NCI-H2196 treated with DMSO at 0.1 percent for 48 hours (cell line): ENCODE results near the gene ARTN.

Source experiments
- DNase-seq: peaks from one replicate; lab custom pipeline; 2025; ENCODE audit not compliant: unreplicated experiment; lab: John Stamatoyannopoulos, UW

Gene ARTN

GRCh38 chr1:43970502-43970901 lies 36.9 kb downstream of the ARTN start:
- no peak for DNase-seq

DNA sequence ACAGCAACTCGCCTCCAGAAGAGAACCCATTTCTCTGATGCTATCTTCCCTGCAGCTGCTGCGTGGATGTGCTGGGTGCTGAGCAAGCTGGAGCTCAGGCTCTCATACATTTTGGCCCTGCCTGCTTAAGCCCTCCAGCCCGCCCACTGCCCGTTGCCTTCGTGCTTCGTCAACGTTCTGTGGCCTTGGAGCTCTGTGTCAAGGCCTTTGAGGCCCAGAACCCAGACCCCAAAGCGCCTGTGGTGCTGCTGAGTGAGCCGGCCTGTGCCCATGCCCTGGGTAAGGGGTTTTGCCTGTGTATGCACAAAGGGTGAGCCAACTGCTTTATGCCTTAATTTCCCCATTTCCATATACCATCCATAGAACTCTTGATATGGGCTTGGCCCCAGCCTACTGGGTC lies 37.3 kb downstream of the ARTN start:
- no peak for DNase-seq

- no peak for DNase-seq
These were observed 37.9 kb downstream of the ARTN start for GRCh38 chr1:43971336-43971980.

DNA sequence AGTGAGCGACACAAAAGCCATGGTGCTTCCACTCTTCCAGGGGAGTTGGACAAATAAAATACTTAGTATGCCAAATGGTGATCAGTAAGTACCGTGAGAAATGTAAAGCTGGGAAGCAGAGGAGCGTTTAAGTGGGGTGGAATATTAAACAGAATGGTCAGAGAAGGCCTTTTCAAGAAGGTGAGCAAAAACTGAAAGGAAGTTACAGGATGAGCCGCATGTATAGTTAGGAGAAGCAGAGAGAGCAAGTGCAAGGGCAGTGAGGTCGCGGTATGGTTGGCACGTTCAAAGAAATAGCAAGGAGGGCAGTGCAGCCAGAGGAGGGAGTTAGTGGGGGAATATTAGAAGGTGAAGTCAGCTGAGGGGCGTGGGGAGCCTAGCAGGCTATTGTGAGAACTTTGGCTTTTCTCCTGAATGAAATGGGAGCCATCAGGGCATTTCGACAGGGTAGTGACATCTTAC lies 40.4 kb downstream of the ARTN start:
- DNase-seq, result no peak

GRCh38 chr1:43974443-43975248 lies 41.0 kb downstream of the ARTN start, which contains the start of gene ATP6V0B:
Gene ATP6V0B, plus strand, starts transcription at chr1:43974960. Its CDS starts 81 bp downstream, at chr1:43975041.
- peak; percentile 91 for DNase-seq

- no peak for DNase-seq
These were observed 41.8 kb downstream of the ARTN start for GRCh38 chr1:43975249-43975961.

GRCh38 chr1:43976045-43976444 lies 42.4 kb downstream of the ARTN start:
- no peak for DNase-seq

GRCh38 chr1:43976890-43977289 lies 43.3 kb downstream of the ARTN start:
- DNase-seq, result no peak

DNA sequence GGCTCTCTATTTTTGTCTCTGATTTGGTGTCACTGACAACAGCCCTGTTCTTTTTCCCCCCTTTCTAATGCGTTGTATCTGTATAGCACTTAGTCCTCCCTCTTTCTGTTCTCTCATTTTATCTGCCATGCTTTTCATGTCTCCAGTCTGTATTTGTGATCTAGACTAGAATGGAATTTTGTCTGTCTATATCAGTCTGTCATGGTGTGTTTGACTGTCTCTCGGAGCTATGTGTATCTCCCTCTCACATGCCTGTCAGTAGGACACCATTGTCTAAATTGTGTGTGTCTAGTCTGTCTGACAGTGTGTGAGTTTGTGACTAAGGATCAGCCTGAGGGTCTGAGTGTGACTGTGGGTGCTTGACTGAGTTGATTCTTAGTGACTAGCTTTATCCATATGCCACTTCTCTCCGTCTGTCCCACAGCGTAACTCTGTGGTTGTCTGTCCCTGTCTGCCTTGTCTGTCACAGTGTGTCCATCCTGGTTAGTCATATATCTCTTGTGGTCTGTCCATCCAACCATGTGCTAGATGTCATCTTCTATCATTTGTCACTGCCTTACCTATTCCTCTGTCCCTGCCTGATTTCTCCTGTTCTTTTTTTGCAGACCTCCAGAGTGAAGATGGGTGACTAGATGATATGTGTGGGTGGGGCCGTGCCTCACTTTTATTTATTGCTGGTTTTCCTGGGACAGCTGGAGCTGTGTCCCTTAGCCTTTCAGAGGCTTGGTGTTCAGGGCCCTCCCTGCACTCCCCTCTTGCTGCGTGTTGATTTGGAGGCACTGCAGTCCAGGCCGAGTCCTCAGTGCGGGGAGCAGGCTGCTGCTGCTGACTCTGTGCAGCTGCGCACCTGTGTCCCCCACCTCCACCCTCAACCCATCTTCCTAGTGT lies 44.0 kb downstream of the ARTN start:
- DNase-seq, result no peak

DNA sequence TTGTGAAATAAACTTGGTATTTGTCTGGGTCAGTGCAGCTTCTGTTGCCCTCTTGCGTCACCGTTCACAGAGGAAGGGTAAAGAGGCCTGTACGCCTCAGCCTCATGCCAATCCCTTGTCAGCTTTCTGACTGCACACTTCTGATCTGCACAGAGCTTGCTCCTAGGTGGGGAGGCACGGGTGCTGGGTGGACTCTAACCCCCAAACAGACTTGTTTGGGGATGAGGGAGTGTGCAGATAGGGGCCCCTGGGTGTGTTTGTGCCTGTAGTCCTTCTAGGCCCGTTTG lies 44.6 kb downstream of the ARTN start:
- DNase-seq, result no peak

GRCh38 chr1:43978551-43979260 lies 45.1 kb downstream of the ARTN start, which contains the start of gene B4GALT2:
Gene B4GALT2, plus strand, starts transcription at chr1:43979210. Its CDS starts 1,951 bp downstream, at chr1:43981161.
- peak; percentile 39 for DNase-seq

DNA sequence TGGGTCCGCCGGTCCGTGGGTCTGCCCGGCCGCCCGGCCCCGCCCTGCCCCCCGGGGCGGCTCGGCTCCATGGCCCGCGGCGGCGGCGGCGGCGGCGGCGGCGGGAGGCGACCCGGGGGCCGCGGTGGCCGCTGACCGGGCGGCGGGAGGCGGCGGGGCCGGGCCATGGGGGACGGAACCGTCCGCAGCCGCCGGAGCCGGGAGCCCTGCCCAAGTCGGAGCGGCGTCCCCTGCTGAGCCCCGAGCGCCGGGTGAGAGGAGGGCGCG lies 45.6 kb downstream of the ARTN start:
- DNase-seq, result no peak

GRCh38 chr1:43979528-43980254 lies 46.1 kb downstream of the ARTN start:
- DNase-seq, result no peak

DNA sequence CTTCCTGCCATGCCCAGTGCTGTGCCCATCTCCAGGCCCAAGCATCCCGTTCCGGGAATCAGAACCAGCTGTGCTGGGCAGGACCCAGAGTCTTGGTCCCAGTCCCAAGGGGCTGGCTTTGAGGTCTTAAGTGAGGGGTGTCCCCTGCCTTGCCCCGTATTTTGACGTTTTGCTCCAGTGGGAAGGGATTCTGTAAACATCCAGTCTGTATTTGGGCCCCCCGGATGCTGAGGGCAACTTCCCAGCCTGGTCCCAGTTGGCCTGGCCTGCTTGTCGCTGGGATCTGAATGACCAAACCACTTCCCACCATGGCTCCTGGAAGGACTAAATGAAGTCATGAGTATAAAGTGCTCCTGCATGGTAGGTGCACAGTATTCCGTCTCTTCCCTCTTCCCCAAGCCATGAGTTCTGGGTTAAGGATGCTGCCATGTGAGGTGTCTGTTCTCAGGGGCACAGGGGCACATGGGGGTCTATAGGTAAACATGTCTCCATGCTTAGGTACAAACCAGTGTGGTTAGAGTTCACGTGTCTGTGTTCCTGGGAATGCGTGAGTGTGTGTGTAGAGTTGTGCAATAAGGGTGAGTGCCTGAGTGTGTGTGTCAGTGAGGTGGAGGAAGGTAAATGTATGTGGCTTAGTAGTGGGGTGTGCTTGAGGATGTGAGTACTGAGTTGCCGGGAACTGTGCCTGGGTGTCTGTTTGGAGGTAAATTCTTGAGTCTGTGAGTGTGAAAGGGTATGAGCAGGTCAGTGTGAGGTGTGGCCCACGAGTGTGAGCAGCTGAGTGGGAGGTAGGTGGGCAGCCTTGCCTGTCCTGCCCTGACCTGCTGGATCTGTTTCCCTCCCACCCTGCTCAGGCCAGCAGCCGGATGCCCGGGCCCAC lies 46.9 kb downstream of the ARTN start:
- DNase-seq, result no peak

- DNase-seq, result no peak
These were observed 47.5 kb downstream of the ARTN start for GRCh38 chr1:43981135-43981491.

- no peak for DNase-seq
These were observed 48.0 kb downstream of the ARTN start for GRCh38 chr1:43981636-43982035.

DNA sequence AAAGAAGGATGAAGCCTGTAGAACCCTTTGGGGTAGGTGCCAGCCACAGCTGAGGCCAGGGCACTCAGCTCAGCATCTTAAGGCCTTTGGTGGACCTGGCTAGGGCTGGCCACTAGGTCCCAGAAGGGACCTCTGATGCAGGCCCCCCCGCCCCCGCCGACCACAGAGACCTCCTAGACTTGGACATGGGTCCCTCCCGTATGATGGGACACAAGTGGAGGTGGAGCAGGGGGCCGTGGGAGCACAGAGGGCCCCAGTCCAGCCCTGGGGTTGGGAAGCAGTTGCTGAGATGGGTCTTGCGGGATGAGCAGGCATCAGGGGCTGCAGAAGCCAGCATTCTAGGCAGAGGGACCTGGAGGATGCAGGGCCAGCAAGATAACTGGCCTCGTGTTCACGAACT lies 48.6 kb downstream of the ARTN start:
- no peak for DNase-seq

- no peak for DNase-seq
These were observed 49.2 kb downstream of the ARTN start for GRCh38 chr1:43982808-43983207.
